Measurements from ENCODE around the gene NUMB. TPM values are rescaled to one million over a fixed set of nuclear protein-coding genes. Genes with fewer than 3 reads are reported as not detected.
A peak's percentile ranks its signal among the peaks of the same experiment; 100 is the strongest.

The NUMB gene
- 22.6 TPM for polyA plus RNA-seq (2012; ENCODE audit: insufficient read length, low read depth)

GRCh38 chr14:73458183-73458976 is at the start of gene NUMB:
Gene NUMB, minus strand, starts transcription at chr14:73458546. Its CDS starts 102,795 bp downstream, at chr14:73355751.
- peak; percentile 66 for TF ChIP-seq POLR2AphosphoS5 (IDR thresholded peaks at IDR 0.05; ENCODE audit: low read depth, low read length)
- TF ChIP-seq FOXP2 (optimal IDR thresholded peaks at IDR 0.05; ENCODE audit: borderline replicate concordance, extremely low read depth, extremely low read length, insufficient read depth), result no peak
- TF ChIP-seq SIN3A (IDR thresholded peaks at IDR 0.05; ENCODE audit: borderline replicate concordance, insufficient read depth, low read length), result no peak
- TF ChIP-seq TAF1 (IDR thresholded peaks at IDR 0.05; ENCODE audit: borderline replicate concordance, insufficient read depth, low read length), result peak; percentile 75; the same call in 1 of the 2 replicates
- TF ChIP-seq REST (IDR thresholded peaks at IDR 0.05; ENCODE audit: insufficient read depth in 1 of 2, low read depth in 2 of 2, low read length in 2 of 2), result no peak

- TF ChIP-seq SIN3A (IDR thresholded peaks at IDR 0.05; ENCODE audit: borderline replicate concordance, insufficient read depth, low read length), result no peak
- TF ChIP-seq FOXP2 (optimal IDR thresholded peaks at IDR 0.05; ENCODE audit: borderline replicate concordance, extremely low read depth, extremely low read length, insufficient read depth), result no peak
- TF ChIP-seq REST (IDR thresholded peaks at IDR 0.05; ENCODE audit: insufficient read depth in 1 of 2, low read depth in 2 of 2, low read length in 2 of 2), result no peak
- TF ChIP-seq TAF1 (IDR thresholded peaks at IDR 0.05; ENCODE audit: borderline replicate concordance, insufficient read depth, low read length), result no peak
Measured at GRCh38 chr14:73503648-73504047, 45.3 kb upstream of the NUMB start.

GRCh38 chr14:73502017-73502619 is 43.8 kb upstream of the NUMB start:
- TF ChIP-seq REST (IDR thresholded peaks at IDR 0.05; ENCODE audit: insufficient read depth in 1 of 2, low read depth in 2 of 2, low read length in 2 of 2) (no peak), SIN3A (IDR thresholded peaks at IDR 0.05; ENCODE audit: borderline replicate concordance, insufficient read depth, low read length) (no peak), FOXP2 (optimal IDR thresholded peaks at IDR 0.05; ENCODE audit: borderline replicate concordance, extremely low read depth, extremely low read length, insufficient read depth) (no peak)

- TF ChIP-seq TAF1 (IDR thresholded peaks at IDR 0.05; ENCODE audit: borderline replicate concordance, insufficient read depth, low read length) (no peak), POLR2AphosphoS5 (IDR thresholded peaks at IDR 0.05; ENCODE audit: low read depth, low read length) (no peak), REST (IDR thresholded peaks at IDR 0.05; ENCODE audit: insufficient read depth in 1 of 2, low read depth in 2 of 2, low read length in 2 of 2) (no peak), SIN3A (IDR thresholded peaks at IDR 0.05; ENCODE audit: borderline replicate concordance, insufficient read depth, low read length) (no peak), FOXP2 (optimal IDR thresholded peaks at IDR 0.05; ENCODE audit: borderline replicate concordance, extremely low read depth, extremely low read length, insufficient read depth) (no peak)
Measured at GRCh38 chr14:73500360-73500759, 42.0 kb upstream of the NUMB start.

Data from PFSK-1 (cell line).